H9 (cell line): ENCODE data around the gene ERCC5. TPM values are rescaled to one million over a fixed set of nuclear protein-coding genes. Genes with fewer than 3 reads are reported as not detected.

Experiments
- DNase-seq: peaks from one replicate; pipeline ENCODE4 v3.0.0-alpha.2; 2017
- H2AFZ ChIP-seq: one replicate; pipeline ENCODE4 v1.6.1; 2013; ENCODE audit warnings: mild to moderate bottlenecking, low read length, control low read depth, moderate library complexity
- H2AK5ac ChIP-seq: 2 replicates; pipeline ENCODE4 v1.6.1; 2013; ENCODE audit warnings: low read length, control low read depth, mixed read lengths; ENCODE audit not compliant: insufficient read length
- H2BK120ac ChIP-seq: one replicate; pipeline ENCODE4 v1.6.1; 2013; ENCODE audit warnings: low read depth, mild to moderate bottlenecking, low read length, control low read depth, inconsistent platforms; ENCODE audit not compliant: poor library complexity, severe bottlenecking
- H2BK12ac ChIP-seq: 2 replicates; pipeline ENCODE4 v1.6.1; 2013; ENCODE audit warnings: low read length, control low read depth, mixed read lengths, low read depth; ENCODE audit not compliant: insufficient read length
- H2BK15ac ChIP-seq: 2 replicates; pipeline ENCODE4 v1.6.1; 2013; ENCODE audit warnings: low read depth, low read length, control low read depth
- H2BK20ac ChIP-seq: one replicate; pipeline ENCODE4 v1.6.1; 2013; ENCODE audit warnings: low read depth, mild to moderate bottlenecking, low read length, control low read depth, inconsistent platforms; ENCODE audit not compliant: poor library complexity, severe bottlenecking
- H2BK5ac ChIP-seq: 2 replicates; pipeline ENCODE4 v1.6.1; 2013; ENCODE audit warnings: low read length, control low read depth, mixed read lengths; ENCODE audit not compliant: insufficient read length
- H3K14ac ChIP-seq: 2 replicates; pipeline ENCODE4 v1.6.1; 2013; ENCODE audit warnings: low read length, control low read depth; ENCODE audit not compliant: insufficient read depth
- H3K18ac ChIP-seq: 2 replicates; pipeline ENCODE4 v1.6.1; 2013; ENCODE audit warnings: low read depth, mild to moderate bottlenecking, mixed read lengths, low read length, control low read depth; ENCODE audit not compliant: insufficient read length
- H3K23ac ChIP-seq: 2 replicates; pipeline ENCODE4 v1.6.1; 2013; ENCODE audit warnings: low read length, control low read depth, mixed read lengths, low read depth; ENCODE audit not compliant: insufficient read length
- H3K23me2 ChIP-seq: 2 replicates; pipeline ENCODE4 v1.6.1; 2013; ENCODE audit warnings: low read depth, mild to moderate bottlenecking, mixed read lengths, low read length, control low read depth; ENCODE audit not compliant: insufficient read length, poor library complexity, severe bottlenecking
- H3K27ac ChIP-seq: 2 replicates; pipeline ENCODE4 v1.5.1; 2013; ENCODE audit warnings: low read length, control low read depth, mixed read lengths, low read depth; ENCODE audit not compliant: insufficient read length
- H3K27me3 ChIP-seq: 2 replicates; pipeline ENCODE4 v1.6.1; 2013; ENCODE audit warnings: low read length, control low read depth, inconsistent platforms; ENCODE audit not compliant: insufficient read depth
- H3K4ac ChIP-seq: 2 replicates; pipeline ENCODE4 v1.6.1; 2013; ENCODE audit warnings: low read depth, mild to moderate bottlenecking, control low read depth, inconsistent platforms, low read length, moderate library complexity
- H3K4me1 ChIP-seq: 2 replicates; pipeline ENCODE4 v1.6.1; 2013; ENCODE audit warnings: low read length, control low read depth, inconsistent platforms; ENCODE audit not compliant: insufficient read depth
- H3K4me2 ChIP-seq: 2 replicates; pipeline ENCODE4 v1.6.1; 2013; ENCODE audit warnings: low read length, control low read depth, mixed read lengths; ENCODE audit not compliant: insufficient read length, insufficient read depth
- H3K56ac ChIP-seq: 2 replicates; pipeline ENCODE4 v1.6.1; 2013; ENCODE audit warnings: low read depth, mild to moderate bottlenecking, mixed read lengths, low read length, control low read depth; ENCODE audit not compliant: insufficient read length
- H3K79me1 ChIP-seq: 2 replicates; pipeline ENCODE4 v1.6.1; 2013; ENCODE audit warnings: low read depth, mild to moderate bottlenecking, moderate library complexity, low read length, control low read depth, inconsistent platforms; ENCODE audit not compliant: insufficient read depth, poor library complexity, severe bottlenecking
- H3K79me2 ChIP-seq: 2 replicates; pipeline ENCODE4 v1.6.1; 2013; ENCODE audit warnings: low read length, control low read depth, inconsistent platforms; ENCODE audit not compliant: insufficient read depth
- H3K9ac ChIP-seq: 2 replicates; pipeline ENCODE4 v1.6.1; 2013; ENCODE audit warnings: low read length, control low read depth, mixed read lengths; ENCODE audit not compliant: insufficient read length; ENCODE audit errors: extremely low read depth
- H3K9me3 ChIP-seq: one replicate; pipeline ENCODE4 v1.6.1; 2013; ENCODE audit warnings: low read depth, low read length, inconsistent platforms; ENCODE audit not compliant: control insufficient read depth
- H3T11ph ChIP-seq: one replicate; pipeline ENCODE4 v1.6.1; 2013; ENCODE audit warnings: mild to moderate bottlenecking, low read length, control low read depth, inconsistent platforms
- H4K20me1 ChIP-seq: one replicate; pipeline ENCODE4 v1.6.1; 2013; ENCODE audit not compliant: control insufficient read depth, insufficient read length, insufficient read depth
- H4K5ac ChIP-seq: 2 replicates; pipeline ENCODE4 v1.6.1; 2013; ENCODE audit warnings: low read depth, mild to moderate bottlenecking, mixed read lengths, low read length, control low read depth; ENCODE audit not compliant: insufficient read length
- H4K8ac ChIP-seq: replicated peaks from 2 replicates; pipeline ENCODE4 v1.6.1; 2013; ENCODE audit warnings: low read length, control low read depth, mixed read lengths, low read depth; ENCODE audit not compliant: insufficient read length
- H4K91ac ChIP-seq: 2 replicates; pipeline ENCODE4 v1.6.1; 2013; ENCODE audit warnings: low read depth, mild to moderate bottlenecking, moderate library complexity, mixed read lengths, low read length, control low read depth; ENCODE audit not compliant: insufficient read length
- H3K27ac Mint-ChIP-seq, 3 experiments: 2 replicates in 2 of 3; 3 replicates in 1 of 3; pipeline ENCODE4 v1.8.0; 2020 to 2021; ENCODE audit warnings: mixed read lengths in 3 of 3, mild to moderate bottlenecking in 1 of 3, moderate library complexity in 1 of 3
- H3K27me3 Mint-ChIP-seq: 2 replicates; pipeline ENCODE4 v1.8.0; 2021; ENCODE audit warnings: low read depth, mild to moderate bottlenecking, moderate library complexity, mixed read lengths
- H3K36me3 Mint-ChIP-seq, 3 experiments: 2 replicates in 2 of 3; 3 replicates in 1 of 3; pipeline ENCODE4 v1.8.0; 2020 to 2021; ENCODE audit warnings: low read depth in 3 of 3, mixed read lengths in 3 of 3; ENCODE audit not compliant: insufficient read depth in 1 of 3
- H3K4me1 Mint-ChIP-seq, 2 experiments: 2 replicates each; pipeline ENCODE4 v1.8.0; 2020; ENCODE audit warnings: mixed read lengths in 2 of 2
- H3K4me3 Mint-ChIP-seq, 2 experiments: 2 replicates in 1 of 2; 3 replicates in 1 of 2; pipeline ENCODE4 v1.8.0; 2020 to 2021; ENCODE audit warnings: mild to moderate bottlenecking in 2 of 2, mixed read lengths in 2 of 2, moderate library complexity in 1 of 2
- H3K9me3 Mint-ChIP-seq, 2 experiments: 2 replicates in 1 of 2; 3 replicates in 1 of 2; pipeline ENCODE4 v1.8.0; 2020; ENCODE audit warnings: mild to moderate bottlenecking in 2 of 2, mixed read lengths in 2 of 2, moderate library complexity in 1 of 2
- WGBS: extraction: QIAGEN DNeasy Blood & Tissue Kit; methylation state at CpG from one replicate; pipeline ENCODE4 v1.1.7; 2013; ENCODE audit warnings: missing lambda C conversion rate, low lambda C conversion rate, mixed read lengths; ENCODE audit not compliant: insufficient read length; ENCODE audit errors: extremely low coverage; 5-methylcytosine and 5-hydroxymethylcytosine counted together
- total RNA-seq: library from RNA; stranded (reverse); gene quantifications from 2 replicates; pipeline ENCODE4 v1.2.1, GENCODE V29; 2021
- TF ChIP-seq, protein P1 (sequence below): fragments of 200-600 bp; sonication (generic); conservative IDR thresholded peaks from 3 replicates; pipeline ENCODE4 v1.8.0; 2021; ENCODE audit warnings: antibody characterized with exemption, mild to moderate bottlenecking

Gene ERCC5
- total RNA-seq, 1 experiment from 2014 or later = 26.8 TPM

DNA sequence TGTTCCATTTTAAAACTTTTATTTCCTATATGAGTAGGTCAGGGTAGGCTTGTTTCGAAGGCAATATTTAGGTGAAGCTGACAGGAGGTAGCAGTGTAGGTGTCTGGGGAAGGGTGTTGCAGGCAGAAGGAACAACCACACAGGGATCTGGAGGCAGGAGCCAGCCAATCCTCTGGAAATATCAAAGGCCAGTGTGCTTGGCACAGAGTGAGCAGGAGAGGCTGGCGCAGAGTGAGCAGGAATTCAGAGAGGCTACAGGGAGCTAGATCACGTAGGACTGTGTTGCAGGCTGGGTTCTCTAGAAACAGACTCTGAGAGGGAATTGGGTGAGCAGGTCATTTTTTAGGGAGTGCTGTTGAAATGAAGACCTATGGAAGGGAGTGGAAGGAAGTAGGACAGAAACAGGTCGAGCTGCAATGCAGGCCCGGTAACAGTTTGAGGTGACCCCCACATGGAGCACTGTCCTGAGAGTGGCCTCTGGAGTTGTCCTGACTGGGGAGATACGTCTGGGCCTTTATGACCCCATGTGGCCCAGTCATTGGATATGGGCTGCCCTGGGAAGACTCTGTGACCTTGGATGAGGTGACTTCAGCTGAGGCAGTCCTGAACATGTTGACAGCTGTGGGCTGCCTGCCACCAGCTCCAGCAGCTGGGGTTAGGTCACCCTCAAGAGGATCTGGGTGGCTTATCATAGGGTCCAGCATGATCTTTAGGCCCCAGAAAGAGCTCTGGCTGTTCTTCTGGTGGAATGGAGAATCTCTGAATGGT lies 51.7 kb downstream of the ERCC5 start:
- Histone ChIP-seq H3K27ac (no peak overlapping the region), H3K9me3 (no peaks in the 10 kb centered on the region), H4K20me1 (no peaks in the 10 kb centered on the region), H2BK5ac (no peak overlapping the region), H3K4me2 (no peak overlapping the region), H4K8ac (no peak overlapping the region), H3K23me2 (no peaks in the 10 kb centered on the region), H2BK15ac (no peak overlapping the region), H2AK5ac (no peak overlapping the region), H2BK20ac (no peak overlapping the region), H4K91ac (no peak overlapping the region), H2AFZ (no peak overlapping the region), H2BK12ac (no peak overlapping the region), H3T11ph (no peak overlapping the region), H3K4ac (no peak overlapping the region), H3K56ac (no peak overlapping the region), H3K79me1 (no peaks in the 10 kb centered on the region), H3K18ac (no peak overlapping the region), H3K23ac (no peak overlapping the region), H3K9ac (no peak overlapping the region), H3K79me2 (no peaks in the 10 kb centered on the region), H2BK120ac (no peak overlapping the region), H3K27me3 (no peaks in the 10 kb centered on the region), H3K4me1 (no peaks in the 10 kb centered on the region), H4K5ac (no peak overlapping the region), H3K14ac (no peak overlapping the region)
- TF ChIP-seq, protein P1, sequence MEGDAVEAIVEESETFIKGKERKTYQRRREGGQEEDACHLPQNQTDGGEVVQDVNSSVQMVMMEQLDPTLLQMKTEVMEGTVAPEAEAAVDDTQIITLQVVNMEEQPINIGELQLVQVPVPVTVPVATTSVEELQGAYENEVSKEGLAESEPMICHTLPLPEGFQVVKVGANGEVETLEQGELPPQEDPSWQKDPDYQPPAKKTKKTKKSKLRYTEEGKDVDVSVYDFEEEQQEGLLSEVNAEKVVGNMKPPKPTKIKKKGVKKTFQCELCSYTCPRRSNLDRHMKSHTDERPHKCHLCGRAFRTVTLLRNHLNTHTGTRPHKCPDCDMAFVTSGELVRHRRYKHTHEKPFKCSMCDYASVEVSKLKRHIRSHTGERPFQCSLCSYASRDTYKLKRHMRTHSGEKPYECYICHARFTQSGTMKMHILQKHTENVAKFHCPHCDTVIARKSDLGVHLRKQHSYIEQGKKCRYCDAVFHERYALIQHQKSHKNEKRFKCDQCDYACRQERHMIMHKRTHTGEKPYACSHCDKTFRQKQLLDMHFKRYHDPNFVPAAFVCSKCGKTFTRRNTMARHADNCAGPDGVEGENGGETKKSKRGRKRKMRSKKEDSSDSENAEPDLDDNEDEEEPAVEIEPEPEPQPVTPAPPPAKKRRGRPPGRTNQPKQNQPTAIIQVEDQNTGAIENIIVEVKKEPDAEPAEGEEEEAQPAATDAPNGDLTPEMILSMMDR = no peak
- Mint-ChIP-seq H3K27ac (peak overlapping the region in 1 of 3 experiments; percentile 58; a peak in 3 of 7 replicates), H3K27me3 (no peaks in the 10 kb centered on the region), H3K9me3 (no peaks in the 10 kb centered on the region), H3K4me1 (peaks cover 1 to 2% of the 10 kb centered on the region in 2 experiments; a peak in 2 of 4 replicates), H3K4me3 (no peak overlapping the region), H3K36me3 (no peaks in the 10 kb centered on the region)
- no CpG with 5 or more reads among the region's 6 CpGs for WGBS
- DNase-seq = no peak
